HG03139 (cell line): Measurements from ENCODE around the gene RNF130.

Experiments
- ATAC-seq: cut with Tn5 transposase; IDR thresholded peaks from one replicate; pipeline ENCODE4 v1.9.1; 2021; ENCODE audit not compliant: unreplicated experiment

RNF130 gene

DNA sequence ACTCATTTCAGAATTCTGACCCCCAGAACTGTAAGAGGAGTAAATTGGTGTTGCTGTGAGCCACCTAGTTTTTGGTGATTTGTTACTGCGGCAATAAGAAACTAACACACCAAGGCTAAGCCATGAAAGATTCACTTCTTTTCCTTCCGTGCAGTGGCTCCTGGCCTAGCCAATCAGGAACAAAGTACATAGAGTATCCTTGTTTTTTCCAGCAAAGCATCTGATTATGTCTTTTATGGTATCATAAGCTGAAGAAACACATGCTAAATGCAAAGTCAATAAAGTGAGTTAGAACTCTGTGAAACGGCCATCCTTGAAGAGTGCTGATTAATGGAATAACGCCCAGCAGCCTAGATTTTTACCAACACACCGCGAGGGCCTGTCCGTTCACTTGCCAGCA is 11.4 kb downstream of the RNF130 start:
- ATAC-seq = no peak

- no peak for ATAC-seq
Measured at GRCh38 chr5:180059326-180059725, 12.2 kb downstream of the RNF130 start.

DNA sequence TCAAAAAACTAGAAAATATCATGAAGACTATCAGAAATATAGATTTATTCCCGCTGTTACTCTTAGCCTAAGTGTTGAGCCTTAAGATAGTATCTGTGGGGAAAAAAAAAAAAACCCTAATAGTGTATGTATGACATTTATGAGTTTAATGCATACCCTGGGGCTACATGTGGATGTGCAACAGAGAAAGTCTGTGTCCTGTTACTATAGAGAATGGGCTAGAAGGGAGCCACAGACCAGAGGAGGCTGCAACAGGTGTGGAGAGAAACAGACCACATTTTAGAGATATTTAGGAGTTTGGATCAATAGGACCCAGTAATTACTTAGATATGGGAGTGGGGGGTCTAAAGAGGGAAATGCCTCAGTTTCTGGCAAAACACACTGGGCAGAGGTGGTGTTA is 15.4 kb downstream of the RNF130 start:
- ATAC-seq = no peak

GRCh38 chr5:180054226-180054625 is 17.3 kb downstream of the RNF130 start:
- ATAC-seq = no peak

DNA sequence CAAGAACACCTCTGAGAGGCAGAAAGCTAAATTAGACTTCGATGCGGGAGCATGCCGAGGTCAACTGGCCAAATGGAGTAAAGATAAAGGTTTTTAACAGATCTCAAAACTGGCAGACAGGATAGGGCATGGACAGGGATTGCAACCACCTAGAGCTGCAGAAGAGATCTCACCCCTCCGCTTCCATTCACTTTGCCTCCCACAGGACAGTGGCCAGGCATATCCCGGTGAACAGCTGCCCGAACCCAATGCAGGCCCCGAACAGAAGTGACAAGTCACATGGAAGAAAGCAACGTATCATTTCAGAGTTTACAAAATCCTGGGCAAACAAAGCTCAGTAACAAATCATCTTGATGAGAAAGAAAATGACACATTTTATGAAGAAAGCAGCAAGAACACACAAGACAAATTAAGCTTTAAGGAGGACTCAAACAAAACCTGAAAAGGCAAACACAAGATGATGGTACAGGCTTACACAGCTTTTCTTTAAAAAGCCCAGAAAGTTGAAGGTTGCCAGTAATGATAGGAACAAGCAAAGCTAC is 18.4 kb downstream of the RNF130 start:
- ATAC-seq = no peak

GRCh38 chr5:180052211-180052818 is 19.2 kb downstream of the RNF130 start:
- ATAC-seq = no peak

GRCh38 chr5:180050121-180050940 is 21.2 kb downstream of the RNF130 start:
- ATAC-seq = no peak

- ATAC-seq = no peak
Measured at GRCh38 chr5:180049185-180049548, 22.4 kb downstream of the RNF130 start.

DNA sequence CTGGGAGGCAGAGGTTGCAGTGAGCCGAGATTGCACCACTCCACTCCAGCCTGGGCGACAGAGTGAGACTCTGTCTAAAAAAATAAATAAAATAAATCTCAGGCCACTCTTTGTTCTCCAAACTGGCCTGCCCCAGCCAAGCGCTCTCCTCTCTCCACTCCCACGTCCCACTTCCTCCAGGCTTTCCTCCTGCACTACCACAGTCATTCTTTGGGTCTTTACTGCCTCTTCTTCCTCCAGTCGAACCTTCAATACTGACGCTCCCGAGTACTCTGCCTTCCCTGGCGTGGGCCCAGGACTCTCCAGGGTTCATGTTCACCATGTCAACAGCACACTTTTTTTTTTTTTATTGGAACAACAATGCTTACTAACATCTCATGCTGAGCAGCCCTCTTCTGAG is 23.9 kb downstream of the RNF130 start:
- ATAC-seq = no peak

DNA sequence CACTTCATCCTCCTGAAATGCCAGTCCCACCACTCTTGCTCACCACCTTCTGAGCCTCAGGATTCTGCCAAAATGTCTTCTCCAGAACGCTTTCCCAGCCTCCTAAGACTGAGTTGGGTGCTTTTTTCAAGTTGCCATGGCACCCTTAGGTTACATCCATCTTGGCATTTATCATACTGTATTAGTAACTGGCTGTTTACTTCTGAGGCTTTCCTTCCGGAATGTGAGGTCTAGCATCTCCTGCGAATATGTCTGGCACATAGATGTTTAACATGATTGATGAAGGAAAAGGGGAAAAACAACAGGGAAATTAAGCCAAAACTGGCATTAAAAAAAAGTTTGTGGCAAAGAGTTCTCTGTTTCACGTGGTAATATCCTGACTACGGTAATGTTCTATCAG is 24.9 kb downstream of the RNF130 start:
- ATAC-seq = no peak

DNA sequence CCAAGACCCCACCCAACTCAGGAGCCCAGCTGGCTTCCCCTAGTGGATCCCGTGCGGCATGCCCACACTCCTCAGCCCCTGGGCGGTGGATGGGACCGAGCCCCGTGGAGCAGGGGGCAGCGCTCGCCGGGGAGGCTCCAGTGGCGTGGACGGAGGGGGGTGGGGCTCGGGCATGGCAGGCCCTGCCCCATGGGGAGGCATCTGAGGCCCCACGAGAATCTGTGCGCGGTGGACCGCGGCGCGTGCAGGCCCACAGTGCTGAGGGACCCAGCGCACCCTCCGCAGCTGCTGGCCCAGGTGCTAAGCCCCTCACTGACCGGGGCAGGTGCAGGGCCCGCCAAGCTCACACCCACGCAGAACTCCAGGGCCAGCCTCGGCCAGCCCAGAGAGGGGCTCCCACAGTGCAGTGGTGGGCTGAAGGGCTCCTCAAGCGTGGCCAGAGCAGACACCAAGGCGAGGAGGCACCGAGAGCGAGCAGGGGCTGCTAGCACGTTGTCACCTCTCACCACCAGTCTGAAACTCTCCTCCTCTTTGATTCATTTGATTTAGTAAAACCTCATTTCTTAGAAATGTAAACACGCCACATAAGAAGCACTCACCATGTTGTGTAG is 25.6 kb downstream of the RNF130 start:
- no peak for ATAC-seq

GRCh38 chr5:180043377-180043776 is 28.2 kb downstream of the RNF130 start:
- ATAC-seq = no peak

GRCh38 chr5:180041301-180042274 is 30.0 kb downstream of the RNF130 start:
- ATAC-seq = no peak

DNA sequence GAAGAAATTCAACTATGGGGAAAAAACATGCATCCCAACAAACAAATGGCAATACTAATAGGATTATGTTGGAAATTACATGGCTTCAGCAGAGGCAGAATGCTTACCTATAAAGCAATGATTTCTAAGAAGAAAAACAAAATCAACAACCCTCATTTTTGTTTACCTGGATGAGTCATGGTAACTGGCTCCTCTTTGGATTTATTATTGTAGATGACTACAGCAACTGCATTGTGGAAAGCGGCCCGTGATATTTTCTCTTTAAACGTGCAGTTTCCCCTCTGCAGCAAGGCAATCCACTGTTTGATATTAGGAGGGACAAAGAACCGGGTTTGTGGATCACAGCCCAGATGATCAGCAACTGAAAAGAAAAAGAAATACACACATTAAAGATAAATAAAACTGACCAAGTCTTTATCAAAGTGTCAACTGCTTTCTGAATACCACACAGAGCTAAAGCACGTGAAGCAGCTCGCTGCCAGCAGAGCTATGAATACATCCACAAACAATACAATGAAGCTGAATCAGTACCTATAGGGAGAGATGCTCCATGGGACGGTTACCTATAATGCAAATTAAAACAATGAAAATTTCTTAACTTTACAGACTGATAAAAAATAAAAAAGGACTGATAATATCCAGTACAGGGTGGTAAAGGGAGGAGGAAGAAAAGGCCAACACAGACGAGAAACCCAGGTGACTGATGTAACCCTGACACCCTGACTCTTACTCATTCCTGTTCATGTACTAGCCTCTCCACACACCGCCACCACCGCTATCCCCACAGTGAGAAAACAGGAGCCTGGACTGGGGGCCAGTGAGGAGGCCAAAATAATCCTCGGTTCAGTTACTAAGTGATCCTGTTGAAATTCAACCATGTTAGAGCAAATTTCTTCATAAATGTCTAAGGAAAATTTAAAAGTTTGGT is 31.0 kb downstream of the RNF130 start:
- no peak for ATAC-seq

DNA sequence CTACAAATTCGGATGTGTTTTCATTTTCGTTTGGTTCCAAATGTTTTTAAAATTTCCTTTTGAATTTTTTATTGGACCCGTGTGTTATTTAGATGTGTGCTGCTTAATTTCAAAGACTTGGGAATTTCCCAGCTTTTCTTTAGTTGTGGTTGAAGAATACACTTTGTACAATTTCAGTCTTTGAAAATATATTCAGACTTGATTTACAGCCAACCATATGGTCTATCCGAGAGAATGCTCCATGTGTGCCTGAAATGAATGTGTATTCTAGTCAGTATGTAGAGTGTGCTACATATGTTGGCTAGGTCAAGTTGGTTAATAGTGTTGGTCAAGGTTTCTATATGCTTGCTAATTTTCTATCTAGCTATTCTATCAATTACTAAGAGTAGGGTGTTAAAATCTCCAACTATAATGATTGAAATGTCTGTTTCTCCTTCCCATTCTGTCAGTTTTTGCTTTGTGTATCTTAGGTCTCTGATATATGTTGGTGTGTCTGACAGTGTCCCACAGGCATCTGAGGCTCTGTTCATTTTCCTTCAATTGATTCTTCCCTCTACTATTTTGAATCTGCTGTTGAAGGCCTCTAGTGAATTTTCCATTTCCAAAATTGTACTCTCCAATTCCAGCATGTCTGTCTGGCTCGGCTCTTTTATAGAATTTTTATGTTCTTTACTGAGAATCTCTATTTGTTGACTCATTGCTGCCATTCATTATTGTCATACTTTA is 36.2 kb downstream of the RNF130 start:
- no peak for ATAC-seq

- ATAC-seq = no peak
Measured at GRCh38 chr5:180034564-180034963, 37.0 kb downstream of the RNF130 start.

- no peak for ATAC-seq
Measured at GRCh38 chr5:180027459-180028089, 44.0 kb downstream of the RNF130 start.

DNA sequence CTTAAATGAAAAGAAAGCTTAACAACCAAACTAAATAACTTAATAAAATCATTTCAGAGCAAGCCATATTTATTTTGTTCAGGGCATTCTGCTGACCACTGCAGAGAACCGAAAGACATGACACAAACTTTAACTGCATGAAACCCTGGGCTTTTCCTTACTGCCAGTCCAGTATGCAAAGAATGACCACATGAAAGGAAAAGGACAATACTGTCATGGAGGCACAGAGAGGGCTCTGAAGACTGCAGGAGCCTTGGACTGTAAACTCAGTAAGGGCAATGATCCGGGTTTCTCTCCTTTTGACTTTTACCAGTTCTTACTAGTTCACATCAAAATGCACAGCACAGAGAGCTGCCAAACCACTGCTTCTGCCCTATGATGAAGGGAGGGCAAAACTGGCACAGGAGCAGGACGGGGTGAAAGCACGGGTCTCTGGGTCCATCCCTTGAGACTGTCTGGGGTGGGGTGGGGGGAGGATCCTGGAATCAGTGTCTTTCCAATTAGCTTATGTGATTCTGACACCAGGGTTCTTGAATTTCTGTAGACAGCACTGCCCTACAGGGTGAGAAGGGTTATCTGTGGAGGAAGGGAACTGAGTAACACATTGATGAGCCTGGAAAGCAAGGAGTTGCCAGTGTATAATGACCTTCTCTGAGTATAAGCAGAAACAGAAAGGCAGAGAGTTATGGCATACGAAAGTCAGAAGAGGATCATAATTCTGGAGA is 44.7 kb downstream of the RNF130 start:
- ATAC-seq = no peak
